Thymus (tissue), 14 donors: Measurements from ENCODE around the gene SEMA4D. TPM values are rescaled to one million over a fixed set of nuclear protein-coding genes. Genes with fewer than 3 reads are reported as not detected.

Experiments
- DNase-seq, 9 donors: peaks; one replicate each; pipeline ENCODE4 v3.0.0-alpha.2; 2013; ENCODE audit warnings: low spot score in 9 of 9, low read depth in 6 of 9, missing footprints in 1 of 9
- H3K27ac ChIP-seq, 2 donors: one replicate each; pipeline ENCODE4 v1.5.1; 2013; ENCODE audit warnings: control low read depth in 1 of 2, low read depth in 1 of 2, low read length in 1 of 2, mild to moderate bottlenecking in 1 of 2, moderate library complexity in 1 of 2
- H3K27me3 ChIP-seq, 2 donors: one replicate each; pipeline ENCODE4 v1.5.1; 2013; ENCODE audit warnings: low read length in 1 of 2; ENCODE audit not compliant: control insufficient read depth in 2 of 2, insufficient read depth in 1 of 2
- H3K36me3 ChIP-seq, 2 donors: one replicate each; pipeline ENCODE4 v1.5.1; 2013; ENCODE audit warnings: low read length in 1 of 2, mild to moderate bottlenecking in 1 of 2, moderate library complexity in 1 of 2; ENCODE audit not compliant: control insufficient read depth in 2 of 2, insufficient read depth in 2 of 2
- H3K4me1 ChIP-seq, 2 donors: one replicate each; pipeline ENCODE4 v1.5.1; 2013; ENCODE audit warnings: low read length in 2 of 2; ENCODE audit not compliant: control insufficient read depth in 2 of 2, insufficient read depth in 2 of 2
- H3K4me3 ChIP-seq, 2 donors: one replicate each; pipeline ENCODE4 v1.5.1; 2013; ENCODE audit warnings: low read length in 2 of 2, control low read depth in 1 of 2, mild to moderate bottlenecking in 1 of 2
- H3K9me3 ChIP-seq, 2 donors: one replicate each; pipeline ENCODE4 v1.5.1; 2013; ENCODE audit warnings: low read length in 1 of 2, mild to moderate bottlenecking in 1 of 2; ENCODE audit not compliant: control insufficient read depth in 2 of 2, insufficient read depth in 1 of 2
- WGBS: extraction: QIAGEN DNeasy Blood & Tissue Kit; methylation state at CpG from one replicate; pipeline ENCODE4 v1.1.7; 2013; 5-methylcytosine and 5-hydroxymethylcytosine counted together
- long read RNA-seq, 10 donors: transcript quantifications; one replicate each; lab custom pipeline, GENCODE V29; 2026
- polyA plus RNA-seq: library from polyadenylated mRNA; stranded (reverse); fragments of 200-250 nt; gene quantifications from one replicate; pipeline ENCODE4 v1.2.3, GENCODE V29; 2013
- total RNA-seq: library from RNA; stranded (reverse); fragments of 120-200 nt; gene quantifications from one replicate; pipeline ENCODE4 v1.2.4, GENCODE V29; 2013
- donor health status: healthy.

SEMA4D gene, protein sequence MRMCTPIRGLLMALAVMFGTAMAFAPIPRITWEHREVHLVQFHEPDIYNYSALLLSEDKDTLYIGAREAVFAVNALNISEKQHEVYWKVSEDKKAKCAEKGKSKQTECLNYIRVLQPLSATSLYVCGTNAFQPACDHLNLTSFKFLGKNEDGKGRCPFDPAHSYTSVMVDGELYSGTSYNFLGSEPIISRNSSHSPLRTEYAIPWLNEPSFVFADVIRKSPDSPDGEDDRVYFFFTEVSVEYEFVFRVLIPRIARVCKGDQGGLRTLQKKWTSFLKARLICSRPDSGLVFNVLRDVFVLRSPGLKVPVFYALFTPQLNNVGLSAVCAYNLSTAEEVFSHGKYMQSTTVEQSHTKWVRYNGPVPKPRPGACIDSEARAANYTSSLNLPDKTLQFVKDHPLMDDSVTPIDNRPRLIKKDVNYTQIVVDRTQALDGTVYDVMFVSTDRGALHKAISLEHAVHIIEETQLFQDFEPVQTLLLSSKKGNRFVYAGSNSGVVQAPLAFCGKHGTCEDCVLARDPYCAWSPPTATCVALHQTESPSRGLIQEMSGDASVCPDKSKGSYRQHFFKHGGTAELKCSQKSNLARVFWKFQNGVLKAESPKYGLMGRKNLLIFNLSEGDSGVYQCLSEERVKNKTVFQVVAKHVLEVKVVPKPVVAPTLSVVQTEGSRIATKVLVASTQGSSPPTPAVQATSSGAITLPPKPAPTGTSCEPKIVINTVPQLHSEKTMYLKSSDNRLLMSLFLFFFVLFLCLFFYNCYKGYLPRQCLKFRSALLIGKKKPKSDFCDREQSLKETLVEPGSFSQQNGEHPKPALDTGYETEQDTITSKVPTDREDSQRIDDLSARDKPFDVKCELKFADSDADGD
- total RNA-seq (26.8 TPM), polyA plus RNA-seq (62.1 TPM)
- long read RNA-seq, donor 1, partial matches to known transcripts = 0 of 1 reads
- long read RNA-seq, donor 1, other reads (novel, unspliced or antisense) = 0 of 1 reads
- long read RNA-seq, donor 2 = 0 reads
- long read RNA-seq, donor 3, partial matches to known transcripts = 0 of 7 reads
- long read RNA-seq, donor 3, other reads (novel, unspliced or antisense) = 0 of 7 reads
- long read RNA-seq, donor 4, partial matches to known transcripts = 0 of 5 reads
- long read RNA-seq, donor 4, other reads (novel, unspliced or antisense) = 0 of 5 reads
- long read RNA-seq, donor 5, full-length matches to known transcripts = 10 of 10 reads
- long read RNA-seq, donor 5, partial matches to known transcripts = 0 of 10 reads
- long read RNA-seq, donor 5, other reads (novel, unspliced or antisense) = 0 of 10 reads
- long read RNA-seq, donor 6, partial matches to known transcripts = 0 of 4 reads
- long read RNA-seq, donor 6, other reads (novel, unspliced or antisense) = 0 of 4 reads
- long read RNA-seq, donor 7, partial matches to known transcripts = 0 of 3 reads
- long read RNA-seq, donor 7, other reads (novel, unspliced or antisense) = 0 of 3 reads
- long read RNA-seq, donor 8, partial matches to known transcripts = 0 of 2 reads
- long read RNA-seq, donor 8, other reads (novel, unspliced or antisense) = 0 of 2 reads
- long read RNA-seq, donor 9, partial matches to known transcripts = 0 of 2 reads
- long read RNA-seq, donor 9, other reads (novel, unspliced or antisense) = 0 of 2 reads
- long read RNA-seq, donor 10 = 0 reads

DNA sequence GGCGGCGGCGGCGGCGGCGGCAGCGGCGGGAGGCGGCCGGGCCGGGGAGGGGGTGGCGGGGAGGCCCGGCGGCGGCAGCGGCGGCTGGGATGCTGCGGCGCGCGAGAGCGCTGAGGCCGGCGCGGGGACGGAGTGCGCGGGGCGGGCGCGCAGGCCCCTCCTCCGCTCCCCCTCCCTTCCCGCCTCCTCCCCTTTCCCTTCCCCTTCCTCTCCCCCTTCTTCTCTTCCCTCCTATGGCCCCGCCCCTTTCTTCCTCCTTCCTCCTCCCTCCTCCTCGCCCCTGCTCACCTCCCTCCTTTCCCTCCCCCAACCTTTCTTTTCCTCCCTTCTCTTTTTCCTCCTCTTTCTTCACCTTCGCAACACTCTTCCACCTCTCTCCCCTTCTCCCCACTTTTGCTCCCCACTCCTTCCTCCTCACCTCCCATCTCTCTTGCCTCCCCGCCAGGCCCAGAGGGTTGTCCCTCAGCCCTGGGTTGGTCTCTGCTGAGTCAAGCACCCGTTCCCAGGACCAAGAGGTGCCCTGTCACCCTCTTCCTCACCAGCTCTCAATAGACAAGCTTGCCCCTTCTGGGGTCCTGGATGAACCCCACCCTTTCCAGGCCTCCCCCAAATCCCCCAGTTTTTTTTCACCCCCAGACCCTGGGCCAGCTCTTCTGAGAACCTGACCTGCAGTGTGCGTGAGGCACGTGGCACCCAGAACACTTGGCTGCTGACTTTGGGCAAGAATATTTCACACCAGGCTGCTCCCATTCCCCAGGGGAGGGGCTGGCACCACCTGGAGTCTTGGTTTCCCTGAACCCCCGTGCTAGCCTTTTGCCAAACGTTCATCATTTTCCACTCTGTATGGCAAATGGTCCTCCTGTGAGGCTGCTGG, at the start of gene SEMA4D:
TSS of gene SEMA4D (minus strand) at position 136 of the 874 bp plus-strand sequence. CDS start 92,657 bp downstream, outside the sequence.
- DNase-seq = peak in 6 of 9 donors; percentile 59 to 88 (median 70)
- peaks cover 47 to 86% of the 10 kb centered on the region in 2 donors for H3K4me1 ChIP-seq
- 3% methylated on average over 42 of the region's 42 CpGs for WGBS
- peaks cover 0 to 3% of the 10 kb centered on the region in 2 donors for H3K36me3 ChIP-seq
- H3K9me3 ChIP-seq = no peaks in the 10 kb centered on the region
- peak within 1 kb of the TSS; percentile 88 to 91 for H3K27ac ChIP-seq
- H3K27me3 ChIP-seq = no peaks in the 10 kb centered on the region
- peak within 1 kb of the TSS; percentile 88 to 93 for H3K4me3 ChIP-seq

DNA sequence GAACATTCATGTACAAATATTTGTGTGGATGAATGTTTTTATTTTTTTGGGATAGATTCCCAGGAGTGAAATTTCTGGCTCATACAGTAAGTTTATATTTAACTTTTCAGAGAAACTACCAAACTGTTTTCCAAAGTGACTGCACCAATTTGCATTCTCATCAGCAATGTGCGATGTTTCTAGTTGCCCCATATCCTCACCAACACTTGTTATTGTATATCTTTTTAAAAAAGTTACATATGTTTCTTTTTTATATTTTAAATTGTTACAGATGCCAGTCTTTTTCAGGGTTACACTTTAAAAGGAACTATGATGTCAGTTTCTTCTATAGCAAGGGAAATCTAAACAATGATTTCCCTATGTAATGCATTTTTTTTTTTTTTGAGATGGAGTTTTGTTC, 49.1 kb upstream of the SEMA4D start:
- Histone ChIP-seq H3K27ac (no peak overlapping the region), H3K36me3 (no peaks in the 10 kb centered on the region), H3K4me1 (peaks cover 23 to 43% of the 10 kb centered on the region in 2 donors), H3K4me3 (no peak overlapping the region), H3K27me3 (no peaks in the 10 kb centered on the region), H3K9me3 (peaks cover 2 to 13% of the 10 kb centered on the region in 2 donors)
- WGBS = 97% methylated on average over 1 of the region's 1 CpG
- DNase-seq = no peak

DNA sequence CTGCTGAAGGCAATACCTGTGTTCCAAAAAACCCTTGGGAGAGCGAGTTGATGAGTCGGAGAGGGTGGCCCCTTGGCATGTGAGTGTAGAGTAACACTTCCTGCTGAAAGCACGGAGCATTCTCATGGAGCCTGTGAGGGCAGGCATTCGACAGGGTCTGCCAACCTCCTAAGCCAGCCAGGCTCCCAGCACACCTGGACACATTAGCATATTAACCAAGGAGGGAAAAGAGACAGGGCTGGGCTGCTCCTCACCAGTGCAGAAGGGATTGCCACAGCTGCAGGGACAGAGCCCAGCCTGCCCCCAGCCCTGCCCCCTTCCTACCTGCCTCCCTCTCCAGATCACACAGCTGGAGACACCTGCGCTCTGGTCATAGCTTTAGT, 46.4 kb upstream of the SEMA4D start:
- Histone ChIP-seq H3K36me3 (no peaks in the 10 kb centered on the region), H3K4me3 (no peak overlapping the region), H3K27me3 (no peaks in the 10 kb centered on the region), H3K4me1 (peaks cover 24 to 53% of the 10 kb centered on the region in 2 donors), H3K27ac (no peak overlapping the region), H3K9me3 (peaks cover 2 to 13% of the 10 kb centered on the region in 2 donors)
- DNase-seq = no peak
- WGBS = 88% methylated on average over 5 of the region's 5 CpGs

DNA sequence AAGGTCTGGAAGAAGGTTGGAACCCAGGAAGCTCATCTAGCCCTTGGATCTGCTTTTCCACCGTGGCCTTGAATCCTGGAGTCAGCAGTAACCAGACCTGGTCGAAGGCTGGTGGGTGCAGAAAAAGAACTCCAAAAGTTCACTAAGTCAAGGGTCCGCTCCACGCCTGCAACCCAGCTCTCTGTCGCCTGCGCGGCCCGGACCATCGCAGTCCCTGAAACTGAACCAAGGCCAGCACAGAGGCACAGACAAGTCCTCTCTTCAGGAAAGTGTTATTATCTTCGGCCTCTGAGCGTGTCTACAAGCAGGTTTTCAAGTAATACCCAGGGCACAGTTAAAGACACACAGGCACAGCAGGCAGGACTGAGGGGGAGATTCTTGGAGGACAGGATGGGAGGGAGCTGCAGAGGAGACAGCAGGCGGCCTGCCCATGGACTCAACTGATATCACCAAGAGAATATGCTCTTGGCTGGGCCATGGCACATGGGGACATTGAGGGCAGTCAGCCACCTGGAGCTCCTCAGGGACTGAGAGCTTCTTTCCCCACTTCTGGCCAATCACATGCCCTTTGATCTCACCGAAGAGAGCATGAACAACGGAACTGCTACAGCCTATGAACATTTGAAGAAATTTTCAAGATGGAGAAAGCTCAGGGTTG, 45.8 kb upstream of the SEMA4D start:
- WGBS = 93% methylated on average over 14 of the region's 14 CpGs
- Histone ChIP-seq H3K4me3 (no peak overlapping the region), H3K9me3 (peaks cover 2 to 13% of the 10 kb centered on the region in 2 donors), H3K27ac (no peak overlapping the region), H3K27me3 (no peaks in the 10 kb centered on the region), H3K36me3 (no peaks in the 10 kb centered on the region), H3K4me1 (peaks cover 28 to 54% of the 10 kb centered on the region in 2 donors)
- DNase-seq = no peak

DNA sequence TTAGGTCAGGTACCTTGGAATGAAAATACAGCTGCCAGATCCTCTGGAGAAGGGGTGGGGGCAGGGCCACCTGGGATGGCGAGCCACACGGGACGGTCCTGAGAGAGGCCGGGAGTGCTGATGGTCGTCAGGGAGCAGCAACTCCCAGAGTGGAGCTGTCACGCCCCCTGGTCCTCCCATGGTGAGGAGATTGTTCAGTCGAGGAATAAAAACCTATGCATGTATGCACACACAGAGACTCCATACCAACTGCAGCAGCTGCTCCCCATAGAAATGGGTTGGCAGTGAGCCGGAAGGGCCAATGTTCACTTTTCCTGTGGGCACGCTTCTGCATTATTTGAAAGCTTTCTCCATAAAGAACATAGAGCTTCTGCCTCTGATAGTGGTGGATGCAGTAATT, 45.2 kb upstream of the SEMA4D start:
- Histone ChIP-seq H3K4me3 (no peak overlapping the region), H3K27me3 (no peaks in the 10 kb centered on the region), H3K9me3 (peaks cover 2 to 13% of the 10 kb centered on the region in 2 donors), H3K4me1 (peaks cover 23 to 54% of the 10 kb centered on the region in 2 donors), H3K27ac (no peak overlapping the region), H3K36me3 (no peaks in the 10 kb centered on the region)
- no peak for DNase-seq
- 94% methylated on average over 9 of the region's 9 CpGs for WGBS

DNA sequence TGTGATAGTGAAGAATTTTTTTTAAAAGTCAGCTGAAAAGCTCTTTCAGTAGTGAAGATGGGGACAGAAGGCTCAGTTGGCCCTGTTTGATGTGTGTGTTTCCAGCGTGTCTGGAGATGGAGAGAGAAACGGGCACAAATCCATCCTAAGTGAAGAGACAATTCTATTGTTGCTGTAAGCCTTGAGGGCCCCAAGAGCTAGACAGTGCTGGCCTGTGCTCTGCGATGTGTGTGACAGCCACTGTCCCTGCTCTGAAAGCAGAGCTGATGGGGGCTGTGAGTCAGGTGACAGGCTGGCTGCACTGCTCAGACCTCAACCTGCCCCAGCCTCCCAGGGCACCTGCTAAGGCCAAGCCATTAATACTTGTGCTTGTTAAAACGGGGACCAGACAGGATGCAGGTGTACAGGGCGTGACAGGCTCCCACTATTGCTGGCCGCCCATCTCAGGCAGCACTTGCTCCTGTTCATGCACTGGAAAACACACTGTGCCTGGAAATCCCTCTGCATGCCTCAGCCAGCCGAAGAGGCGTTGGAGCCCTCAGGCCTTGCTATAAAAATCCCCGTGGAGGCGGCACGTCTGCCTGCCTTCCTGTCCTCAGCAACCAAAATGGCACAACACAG, 44.6 kb upstream of the SEMA4D start:
- Histone ChIP-seq H3K27me3 (no peaks in the 10 kb centered on the region), H3K4me3 (no peak overlapping the region), H3K27ac (no peak overlapping the region), H3K9me3 (peaks cover 2 to 13% of the 10 kb centered on the region in 2 donors), H3K4me1 (peaks cover 22 to 54% of the 10 kb centered on the region in 2 donors), H3K36me3 (no peaks in the 10 kb centered on the region)
- DNase-seq = no peak
- 68% methylated on average over 11 of the region's 11 CpGs for WGBS

DNA sequence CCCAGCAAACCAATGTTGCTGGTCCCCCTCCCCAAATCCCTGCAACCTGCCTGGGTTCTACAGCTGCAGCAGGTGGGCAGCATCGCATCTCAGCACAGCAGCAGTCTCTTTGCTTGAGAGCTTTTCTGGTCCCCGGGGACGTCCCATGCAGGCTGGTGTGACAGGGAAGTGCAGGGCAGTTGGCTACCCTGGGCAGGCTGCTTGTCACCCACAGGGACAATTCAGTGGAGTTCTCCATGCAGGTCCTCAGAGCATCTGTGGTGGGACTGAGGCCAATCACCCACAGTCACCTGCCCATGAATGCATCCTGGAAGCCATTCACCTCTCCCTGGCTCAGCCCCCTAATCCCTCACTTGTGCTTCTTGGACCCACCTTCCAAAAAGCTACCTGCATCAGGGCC, 43.9 kb upstream of the SEMA4D start:
- H3K4me3 ChIP-seq = no peak overlapping the region
- no peak overlapping the region for H3K27ac ChIP-seq
- 97% methylated on average over 3 of the region's 3 CpGs for WGBS
- no peak for DNase-seq
- peaks cover 2 to 9% of the 10 kb centered on the region in 2 donors for H3K9me3 ChIP-seq
- no peaks in the 10 kb centered on the region for H3K27me3 ChIP-seq
- H3K36me3 ChIP-seq = no peaks in the 10 kb centered on the region
- H3K4me1 ChIP-seq = peaks cover 29 to 61% of the 10 kb centered on the region in 2 donors
